SK-N-MC (cell line): ENCODE data around the gene SNX14.
"Not testable (repeated sequence)": the region's sequence is repeated elsewhere in the genome, so short reads cannot be mapped to it uniquely, and the experiment has no call there.

ENCODE experiments used
- DNase-seq: peaks from one replicate; pipeline ENCODE4 v3.0.0-alpha.2; 2011; ENCODE audit warnings: low read depth, low spot score
- H3K27ac ChIP-seq: fragments of 200-600 bp; sonication (generic); 2 replicates; pipeline ENCODE4 v1.5.1; 2016; ENCODE audit warnings: mixed run types
- H3K36me3 ChIP-seq: fragments of 200-600 bp; sonication (generic); 2 replicates; pipeline ENCODE4 v1.6.1; 2017; ENCODE audit warnings: antibody characterized with exemption, low read length, mixed read lengths; ENCODE audit not compliant: insufficient read depth
- H3K4me3 ChIP-seq: fragments of 200-600 bp; sonication (generic); 2 replicates; pipeline ENCODE4 v1.5.1; 2016
- H3K9ac ChIP-seq: fragments of 200-600 bp; sonication (generic); 2 replicates; pipeline ENCODE4 v1.8.0; 2017; ENCODE audit warnings: mixed run types, mixed read lengths; ENCODE audit not compliant: insufficient read length
- H3K9me3 ChIP-seq: fragments of 200-600 bp; sonication (generic); 2 replicates; pipeline ENCODE4 v1.6.1; 2017; ENCODE audit warnings: low read depth, mild to moderate bottlenecking, antibody characterized with exemption, low read length, moderate library complexity, mixed read lengths
- EZH2 ChIP-seq: fragments of 200-600 bp; sonication (generic); IDR thresholded peaks from one replicate; pipeline ENCODE4 v1.6.1; 2017; ENCODE audit warnings: antibody characterized with exemption
- FOXP2 ChIP-seq: optimal IDR thresholded peaks from 2 replicates; pipeline ENCODE3; 2011; ENCODE audit warnings: mild to moderate bottlenecking, moderate library complexity; ENCODE audit not compliant: insufficient read depth; ENCODE audit errors: extremely low read length, control extremely low read depth
- POLR2AphosphoS5 ChIP-seq: IDR thresholded peaks from 2 replicates; pipeline ENCODE4 v1.6.1; 2012; ENCODE audit warnings: mild to moderate bottlenecking, low read depth, low read length, borderline replicate concordance

SNX14 gene

GRCh38 chr6:85574932-85575598 lies 18.6 kb downstream of the SNX14 start:
- no peak overlapping the region for H3K9ac ChIP-seq
- no peaks in the 10 kb centered on the region for H3K36me3 ChIP-seq
- H3K27ac ChIP-seq, result no peak overlapping the region
- no peaks in the 10 kb centered on the region for H3K9me3 ChIP-seq
- TF ChIP-seq POLR2AphosphoS5 (no peak), EZH2 (no peak), FOXP2 (no peak)
- H3K4me3 ChIP-seq, result no peak overlapping the region
- no peak for DNase-seq

- H3K27ac ChIP-seq, result no peak overlapping the region
- TF ChIP-seq FOXP2, result no peak
- TF ChIP-seq POLR2AphosphoS5, result no peak
- TF ChIP-seq EZH2, result no peak
- H3K9me3 ChIP-seq, result no peaks in the 10 kb centered on the region
- H3K4me3 ChIP-seq, result no peak overlapping the region
- DNase-seq, result no peak
- H3K36me3 ChIP-seq, result no peaks in the 10 kb centered on the region
- H3K9ac ChIP-seq, result no peak overlapping the region
Observed at GRCh38 chr6:85569323-85569722, 24.3 kb downstream of the SNX14 start.

DNA sequence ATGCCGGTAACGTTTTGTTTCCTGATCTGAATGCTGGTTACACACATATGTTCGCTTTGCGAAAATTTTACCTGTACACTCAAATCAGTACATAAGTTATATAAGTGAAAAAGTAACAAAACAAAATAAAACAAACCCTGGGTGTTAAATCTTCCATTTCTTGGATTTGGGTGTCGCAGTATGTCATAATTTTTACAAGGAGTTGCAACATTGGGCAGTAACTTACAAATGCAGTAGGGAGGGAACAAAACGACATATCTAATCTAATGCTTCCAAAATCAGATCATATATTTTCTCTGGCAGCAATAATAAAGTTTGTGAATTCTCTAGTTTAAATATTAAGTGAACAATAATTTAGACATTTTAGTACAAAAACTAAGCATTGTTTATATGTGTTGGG lies 25.2 kb downstream of the SNX14 start:
- TF ChIP-seq EZH2 (no peak), FOXP2 (no peak), POLR2AphosphoS5 (no peak)
- no peak for DNase-seq
- Histone ChIP-seq H3K4me3 (no peak overlapping the region), H3K36me3 (no peaks in the 10 kb centered on the region), H3K27ac (no peak overlapping the region), H3K9me3 (no peaks in the 10 kb centered on the region), H3K9ac (no peak overlapping the region)

GRCh38 chr6:85565736-85566135 lies 27.9 kb downstream of the SNX14 start:
- TF ChIP-seq POLR2AphosphoS5 (no peak), EZH2 (no peak), FOXP2 (no peak)
- Histone ChIP-seq H3K9ac (no peak overlapping the region), H3K27ac (no peak overlapping the region), H3K4me3 (no peak overlapping the region), H3K36me3 (no peaks in the 10 kb centered on the region), H3K9me3 (no peaks in the 10 kb centered on the region)
- no peak for DNase-seq

DNA sequence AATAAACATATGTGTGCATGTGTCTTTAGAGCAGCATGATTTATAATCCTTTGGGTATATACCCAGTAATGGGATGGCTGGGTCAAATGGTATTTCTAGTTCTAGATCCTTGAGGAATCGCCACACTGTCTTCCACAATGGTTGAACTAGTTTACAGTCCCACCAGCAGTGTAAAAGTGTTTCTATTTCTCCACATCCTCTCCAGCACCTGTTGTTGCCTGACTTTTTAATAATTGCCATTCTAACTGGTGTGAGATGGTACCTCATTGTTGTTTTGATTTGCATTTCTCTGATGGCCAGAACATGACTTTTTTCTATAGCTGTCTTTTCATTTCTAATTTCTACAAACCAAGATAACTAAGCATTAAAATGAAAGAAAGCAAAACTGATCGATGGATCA lies 29.4 kb downstream of the SNX14 start:
- not testable (repeated sequence) for H3K9ac ChIP-seq, H3K9me3 ChIP-seq, H3K4me3 ChIP-seq, H3K27ac ChIP-seq, DNase-seq, H3K36me3 ChIP-seq

- Histone ChIP-seq H3K9ac (no peak overlapping the region), H3K36me3 (no peaks in the 10 kb centered on the region), H3K9me3 (no peaks in the 10 kb centered on the region), H3K27ac (no peak overlapping the region), H3K4me3 (no peak overlapping the region)
- TF ChIP-seq POLR2AphosphoS5, result no peak
- no peak for DNase-seq
Observed at GRCh38 chr6:85561750-85562357, 31.8 kb downstream of the SNX14 start.

DNA sequence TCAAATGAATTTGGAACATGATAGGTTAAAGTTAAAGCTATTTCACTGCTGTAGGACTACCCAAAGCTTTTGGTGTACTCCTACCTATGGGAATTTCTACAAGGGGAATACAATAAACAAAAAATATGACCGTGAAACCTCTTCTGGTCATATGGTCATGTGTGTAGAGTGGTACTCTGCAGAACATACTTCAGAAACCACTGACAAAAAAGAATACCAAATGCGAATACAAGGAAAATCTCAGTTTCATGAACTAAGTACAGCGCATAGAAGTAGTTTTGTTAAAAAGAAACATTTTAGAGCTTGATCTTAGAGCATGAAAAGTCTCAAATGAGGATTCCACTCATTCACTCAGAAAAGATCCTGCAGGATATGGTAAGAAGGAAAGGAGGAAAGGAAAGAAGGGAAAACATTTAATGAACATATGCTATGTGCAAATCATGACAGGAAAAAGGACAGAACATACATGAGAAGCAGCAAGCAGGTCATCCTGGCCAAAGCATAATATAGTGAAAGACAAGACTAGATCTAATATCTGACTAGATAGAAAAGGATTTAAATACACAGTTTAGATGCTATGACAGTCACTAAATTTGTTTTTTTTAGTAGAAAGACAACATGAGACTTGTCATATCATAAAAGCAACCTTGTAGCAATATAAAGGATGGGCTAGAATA lies 36.5 kb downstream of the SNX14 start:
- Histone ChIP-seq H3K4me3 (no peak overlapping the region), H3K9ac (no peak overlapping the region), H3K27ac (no peak overlapping the region), H3K36me3 (no peaks in the 10 kb centered on the region), H3K9me3 (no peaks in the 10 kb centered on the region)
- no peak for DNase-seq
- no peak for TF ChIP-seq FOXP2
- no peak for TF ChIP-seq EZH2
- no peak for TF ChIP-seq POLR2AphosphoS5

- no peaks in the 10 kb centered on the region for H3K36me3 ChIP-seq
- TF ChIP-seq POLR2AphosphoS5 (no peak), FOXP2 (no peak), EZH2 (no peak)
Observed at GRCh38 chr6:85552652-85553051, 41.0 kb downstream of the SNX14 start.

GRCh38 chr6:85551264-85551663 lies 42.4 kb downstream of the SNX14 start:
- Histone ChIP-seq H3K36me3 (no peaks in the 10 kb centered on the region), H3K9me3 (no peaks in the 10 kb centered on the region), H3K27ac (no peak overlapping the region), H3K4me3 (no peak overlapping the region), H3K9ac (no peak overlapping the region)
- TF ChIP-seq FOXP2 (no peak), POLR2AphosphoS5 (no peak), EZH2 (no peak)
- no peak for DNase-seq

More at GRCh38 chr6:85552652-85553051, 41.0 kb downstream of the SNX14 start:
- no peak overlapping the region for H3K9ac ChIP-seq
- H3K27ac ChIP-seq, result no peak overlapping the region
- DNase-seq, result no peak
- no peaks in the 10 kb centered on the region for H3K9me3 ChIP-seq
- H3K4me3 ChIP-seq, result no peak overlapping the region
